ENCODE measurements around the gene SRSF10. TPM values are rescaled to one million over a fixed set of nuclear protein-coding genes. Genes with fewer than 3 reads are reported as not detected.

The SRSF10 gene
- total RNA-seq, 1 experiment from 2014 or later: 150 TPM

DNA sequence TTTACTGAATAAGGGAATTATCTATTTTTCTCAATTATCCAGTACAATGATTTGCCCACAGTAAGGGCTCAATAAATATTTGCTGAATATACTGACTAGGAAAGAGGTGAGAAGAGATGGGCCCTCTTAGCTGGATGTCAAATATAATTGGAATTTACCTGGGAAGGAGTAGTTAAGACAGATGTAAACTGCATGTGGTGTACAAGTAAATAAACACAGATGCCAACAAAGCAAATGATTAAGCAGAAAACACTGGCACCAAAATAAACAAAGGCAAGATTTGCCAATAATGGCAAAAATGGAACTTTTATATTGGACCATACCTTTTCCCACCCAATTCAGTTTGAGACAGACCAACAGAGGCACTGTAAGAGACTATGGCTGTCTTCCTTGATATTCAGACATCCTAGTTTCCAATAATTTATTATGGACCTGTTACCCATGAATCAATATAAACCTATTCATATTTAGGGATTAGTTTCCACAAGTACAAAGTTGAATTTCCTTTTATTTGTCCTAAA lies 13.1 kb downstream of the SRSF10 start:
- no peaks in the 10 kb centered on the region for H3K27me3 ChIP-seq (ENCODE audit: low read length)
- H3K4me3 ChIP-seq (ENCODE audit: low read length): no peak overlapping the region
- H3K4me2 ChIP-seq (ENCODE audit: low read depth, low read length, poor library complexity, severe bottlenecking): no peak overlapping the region
- DNase-seq: peak; percentile 40
- no peaks in the 10 kb centered on the region for H3K9me3 ChIP-seq (ENCODE audit: low read length)
- H3K4me1 ChIP-seq (ENCODE audit: low read length): peaks cover 22% of the 10 kb centered on the region
- H3K36me3 ChIP-seq (ENCODE audit: insufficient read depth, low read length): peaks cover 52% of the 10 kb centered on the region
- no peaks in the 10 kb centered on the region for H3K9me2 ChIP-seq (replicated peaks; ENCODE audit: insufficient read depth, low read length)
- no peak overlapping the region for H3K9ac ChIP-seq (ENCODE audit: low read length)
- no peak overlapping the region for H2AFZ ChIP-seq (ENCODE audit: low read length)
- no peak overlapping the region for H3K27ac ChIP-seq (ENCODE audit: low read length)
- no peaks in the 10 kb centered on the region; the same call in 1 of the 2 replicates for H3K79me2 ChIP-seq (ENCODE audit: low read length)
- 0 out of 2 replicates have a peak, but pooled peaks cover 3% of the 10 kb centered on the region for H4K20me1 ChIP-seq (ENCODE audit: insufficient read depth, low read depth, low read length)

DNA sequence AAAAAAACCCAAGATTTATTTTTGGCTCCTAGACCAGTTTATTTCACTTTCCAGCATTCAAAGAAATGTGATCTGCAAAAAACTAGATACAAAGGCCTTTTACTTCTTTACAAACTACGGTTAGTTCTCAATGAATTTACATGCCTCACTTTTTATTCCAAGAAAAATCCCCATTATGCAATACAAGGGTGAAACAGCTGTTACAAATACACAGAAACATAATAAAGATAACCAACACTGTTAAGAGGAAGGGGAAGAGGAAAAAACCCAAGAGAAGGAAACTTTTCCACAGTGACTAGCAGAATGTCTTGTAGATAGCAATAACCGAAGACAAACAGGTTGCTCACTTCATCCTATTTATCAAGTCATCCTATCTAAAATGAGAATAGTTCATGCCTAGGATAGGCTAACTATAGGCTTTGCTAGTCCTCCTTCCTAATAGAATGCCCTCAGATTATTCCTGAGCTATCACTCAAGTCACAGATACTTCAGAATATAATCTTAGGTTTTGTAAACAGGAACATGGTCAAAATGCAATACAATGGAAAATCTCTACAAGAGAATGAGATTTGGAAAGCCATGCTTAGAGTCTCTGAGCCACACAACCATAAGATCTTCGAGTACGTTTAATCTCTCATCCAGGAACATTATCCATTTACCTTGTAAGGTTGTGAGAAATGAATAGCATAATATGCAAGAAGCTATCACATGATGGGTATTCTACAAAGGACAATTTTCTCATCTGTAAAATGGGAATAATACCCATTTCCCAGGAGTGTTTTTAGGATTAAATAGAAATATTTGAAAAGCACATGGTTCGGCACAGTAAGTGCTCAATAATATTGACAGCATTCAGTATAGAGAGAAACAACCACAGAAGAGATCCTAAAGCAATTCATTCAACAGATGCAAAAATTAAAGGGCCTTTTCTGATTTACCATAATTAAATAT lies 15.1 kb downstream of the SRSF10 start:
- Histone ChIP-seq H3K27me3 (ENCODE audit: low read length) (no peaks in the 10 kb centered on the region), H3K79me2 (ENCODE audit: low read length) (peaks cover 16% of the 10 kb centered on the region), H4K20me1 (ENCODE audit: insufficient read depth, low read depth, low read length) (no peaks in the 10 kb centered on the region), H3K36me3 (ENCODE audit: insufficient read depth, low read length) (peaks cover 50% of the 10 kb centered on the region), H3K9me3 (ENCODE audit: low read length) (no peaks in the 10 kb centered on the region), H2AFZ (ENCODE audit: low read length) (no peak overlapping the region), H3K4me3 (ENCODE audit: low read length) (no peak overlapping the region), H3K9me2 (replicated peaks; ENCODE audit: insufficient read depth, low read length) (no peaks in the 10 kb centered on the region), H3K4me1 (ENCODE audit: low read length) (peaks cover 36% of the 10 kb centered on the region), H3K4me2 (ENCODE audit: low read depth, low read length, poor library complexity, severe bottlenecking) (peak overlapping the region; percentile 0), H3K9ac (ENCODE audit: low read length) (no peak overlapping the region), H3K27ac (ENCODE audit: low read length) (peak overlapping the region; percentile 63)
- DNase-seq: peak; percentile 59

DNA sequence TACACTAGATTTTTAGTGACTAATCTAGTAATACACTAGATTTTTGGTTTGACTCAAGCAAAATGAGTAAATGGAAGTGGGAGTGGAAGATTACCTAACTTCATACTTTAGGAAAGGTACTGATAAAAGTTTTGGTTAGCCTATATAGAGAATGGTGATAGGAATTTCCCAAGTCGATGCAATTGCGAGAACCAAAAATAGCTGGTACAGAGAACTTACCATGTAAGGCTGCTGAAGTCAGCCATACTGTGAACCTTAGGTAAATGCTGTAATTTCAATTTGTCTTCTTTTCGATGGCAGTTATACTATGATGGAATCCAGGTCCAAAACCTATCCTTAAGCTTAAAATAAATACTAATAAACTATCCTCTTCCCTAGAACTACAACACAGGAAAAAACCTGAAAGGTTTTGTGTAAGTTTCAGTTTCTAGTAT lies 15.9 kb downstream of the SRSF10 start:
- Histone ChIP-seq H3K36me3 (ENCODE audit: insufficient read depth, low read length) (peaks cover 50% of the 10 kb centered on the region), H2AFZ (ENCODE audit: low read length) (no peak overlapping the region), H3K79me2 (ENCODE audit: low read length) (peaks cover 20% of the 10 kb centered on the region), H3K27ac (ENCODE audit: low read length) (peak overlapping the region; percentile 63), H3K4me1 (ENCODE audit: low read length) (peaks cover 36% of the 10 kb centered on the region), H4K20me1 (ENCODE audit: insufficient read depth, low read depth, low read length) (no peaks in the 10 kb centered on the region), H3K9me3 (ENCODE audit: low read length) (no peaks in the 10 kb centered on the region), H3K27me3 (ENCODE audit: low read length) (no peaks in the 10 kb centered on the region), H3K9ac (ENCODE audit: low read length) (no peak overlapping the region), H3K9me2 (replicated peaks; ENCODE audit: insufficient read depth, low read length) (no peaks in the 10 kb centered on the region), H3K4me2 (ENCODE audit: low read depth, low read length, poor library complexity, severe bottlenecking) (peak overlapping the region; percentile 0), H3K4me3 (ENCODE audit: low read length) (no peak overlapping the region)
- peak; percentile 57 for DNase-seq

DNA sequence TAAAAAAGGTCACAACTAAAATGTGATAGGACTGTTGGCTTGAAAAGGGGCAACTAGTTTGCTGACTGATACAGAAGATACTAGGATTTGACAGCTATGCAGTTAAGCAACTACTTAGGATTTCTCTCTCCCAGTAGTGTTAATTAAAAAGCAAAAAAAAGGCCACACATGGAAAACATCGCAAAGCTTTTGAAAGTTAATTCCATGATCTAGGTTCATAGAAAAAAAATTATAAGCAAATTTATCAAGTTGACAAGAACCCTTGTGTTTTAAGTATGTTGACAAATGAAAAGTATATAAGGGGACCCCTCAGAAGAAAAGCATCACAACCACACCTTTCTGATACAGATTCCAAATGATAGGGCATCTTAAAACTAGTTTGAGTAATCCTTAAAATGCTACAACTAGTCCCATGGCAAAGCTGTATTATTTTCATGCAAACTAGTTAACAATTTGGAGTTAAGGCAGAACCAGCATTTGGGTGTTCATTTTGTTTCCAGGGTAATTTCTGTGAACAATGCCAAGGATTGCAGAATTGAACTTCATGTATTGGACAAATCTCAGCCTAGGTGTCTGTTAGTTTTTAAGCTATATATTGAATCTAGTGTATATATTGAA lies 16.4 kb downstream of the SRSF10 start:
- H3K79me2 ChIP-seq (ENCODE audit: low read length): peaks cover 20% of the 10 kb centered on the region
- H3K36me3 ChIP-seq (ENCODE audit: insufficient read depth, low read length): peaks cover 47% of the 10 kb centered on the region
- peaks cover 36% of the 10 kb centered on the region for H3K4me1 ChIP-seq (ENCODE audit: low read length)

DNA sequence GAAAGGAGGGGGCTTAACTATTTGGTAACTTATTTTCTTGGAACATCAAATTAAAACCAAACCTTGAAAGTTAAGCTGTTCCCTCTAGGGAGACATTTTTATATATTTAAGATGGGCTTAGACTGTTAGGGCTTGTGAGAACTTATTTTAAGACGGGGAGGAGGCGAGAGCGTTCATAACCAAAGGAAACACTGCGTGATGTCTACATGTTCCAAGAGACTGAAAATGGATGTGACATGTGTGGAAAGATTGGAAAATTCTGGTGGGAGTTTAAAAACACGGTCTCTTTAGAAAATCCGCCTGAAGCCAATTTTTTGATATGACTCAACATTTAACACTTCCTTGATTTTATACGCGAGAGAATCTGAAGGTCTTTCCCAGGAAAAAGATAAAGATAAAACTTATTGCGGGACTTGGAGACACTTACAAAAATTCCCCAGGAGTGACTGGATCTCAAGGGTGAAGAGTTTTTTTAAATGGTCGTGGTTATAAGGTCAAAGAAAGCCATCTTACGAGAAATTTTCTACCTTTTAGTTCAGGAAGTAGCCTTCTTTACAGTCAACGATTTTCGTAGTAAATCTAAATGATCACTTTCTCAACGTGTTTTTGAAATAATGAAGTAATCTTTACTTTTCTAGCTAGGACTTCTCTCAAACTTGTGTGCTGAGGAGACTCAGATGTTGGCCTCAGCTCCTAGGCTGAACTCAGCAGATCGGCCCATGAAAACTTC lies 19.7 kb downstream of the SRSF10 start:
- Histone ChIP-seq H3K79me2 (ENCODE audit: low read length) (peaks cover 20% of the 10 kb centered on the region), H3K9ac (ENCODE audit: low read length) (peak overlapping the region; percentile 91), H3K4me1 (ENCODE audit: low read length) (peaks cover 48% of the 10 kb centered on the region), H3K36me3 (ENCODE audit: insufficient read depth, low read length) (peaks cover 22% of the 10 kb centered on the region; the same call in 1 of the 2 replicates), H3K4me2 (ENCODE audit: low read depth, low read length, poor library complexity, severe bottlenecking) (peak overlapping the region; percentile 82), H3K27ac (ENCODE audit: low read length) (peak overlapping the region; percentile 93), H4K20me1 (ENCODE audit: insufficient read depth, low read depth, low read length) (no peaks in the 10 kb centered on the region), H3K9me3 (ENCODE audit: low read length) (no peaks in the 10 kb centered on the region), H3K4me3 (ENCODE audit: low read length) (peak overlapping the region; percentile 93), H3K27me3 (ENCODE audit: low read length) (no peaks in the 10 kb centered on the region), H3K9me2 (replicated peaks; ENCODE audit: insufficient read depth, low read length) (no peaks in the 10 kb centered on the region), H2AFZ (ENCODE audit: low read length) (no peak overlapping the region)
- DNase-seq: peak; percentile 61

More for the DNA sequence above, 16.4 kb downstream of the SRSF10 start:
- Histone ChIP-seq H3K27ac (ENCODE audit: low read length) (peak overlapping the region; percentile 63), H3K9me2 (replicated peaks; ENCODE audit: insufficient read depth, low read length) (no peaks in the 10 kb centered on the region), H3K27me3 (ENCODE audit: low read length) (no peaks in the 10 kb centered on the region), H3K9ac (ENCODE audit: low read length) (no peak overlapping the region), H2AFZ (ENCODE audit: low read length) (no peak overlapping the region), H3K9me3 (ENCODE audit: low read length) (no peaks in the 10 kb centered on the region), H4K20me1 (ENCODE audit: insufficient read depth, low read depth, low read length) (no peaks in the 10 kb centered on the region), H3K4me2 (ENCODE audit: low read depth, low read length, poor library complexity, severe bottlenecking) (peak overlapping the region; percentile 0), H3K4me3 (ENCODE audit: low read length) (no peak overlapping the region)
- DNase-seq: peak; percentile 59

DNA sequence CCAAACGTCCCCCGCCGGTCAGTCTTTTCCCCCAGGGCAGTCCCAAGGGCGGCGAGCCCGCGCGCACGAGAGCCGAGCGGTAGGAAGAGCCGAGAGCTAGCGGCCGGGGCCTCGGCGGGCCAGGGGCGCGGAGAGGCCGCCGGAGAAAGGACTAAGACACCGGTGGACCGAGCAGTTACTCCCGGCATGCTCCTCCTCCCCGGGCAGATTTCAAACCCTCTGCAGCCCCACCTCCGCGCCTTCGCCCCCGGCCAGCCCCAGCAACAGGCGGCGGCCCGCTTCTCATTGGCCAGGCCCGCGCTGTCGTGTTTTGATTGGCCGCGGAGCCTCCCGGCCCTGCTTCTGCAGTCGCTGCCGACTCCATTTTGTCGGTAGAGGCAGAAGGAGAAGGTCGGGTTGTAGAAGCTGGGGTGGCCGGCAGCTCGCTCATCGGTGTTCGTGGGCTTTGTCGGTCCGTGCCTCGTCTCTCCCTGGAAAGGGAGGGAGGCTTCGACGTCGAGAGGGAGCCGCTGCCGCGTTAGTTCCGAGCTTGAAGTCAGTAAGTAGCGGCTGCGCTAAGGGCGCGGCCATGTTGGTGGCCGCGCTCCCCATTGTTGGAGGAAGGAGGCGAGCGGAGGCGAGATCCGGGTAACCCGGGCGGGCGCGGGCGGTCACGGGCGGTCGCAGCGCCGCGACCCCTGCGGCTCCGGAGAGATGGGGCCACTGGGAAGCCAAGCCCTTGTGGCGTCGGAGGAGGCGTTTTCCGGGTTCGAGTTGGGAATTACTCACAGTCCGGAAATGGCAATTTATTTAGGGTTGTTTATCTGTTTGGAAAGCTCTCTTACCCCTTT lies 20.5 kb downstream of the SRSF10 start, which contains the start of gene PNRC2:
Gene PNRC2 (plus strand): TSS at position 368 of the 830 bp plus-strand sequence. CDS start 1,630 bp downstream, outside the sequence.
- DNase-seq: peak; percentile 98
- H3K27ac ChIP-seq (ENCODE audit: low read length): peak within 1 kb of the TSS; percentile 93
- H3K36me3 ChIP-seq (ENCODE audit: insufficient read depth, low read length): peaks cover 20% of the 10 kb centered on the region; the same call in 1 of the 2 replicates
- no peak within 1 kb of the TSS; the same call in 1 of the 2 replicates for H2AFZ ChIP-seq (ENCODE audit: low read length)
- H3K4me2 ChIP-seq (ENCODE audit: low read depth, low read length, poor library complexity, severe bottlenecking): peak within 1 kb of the TSS; percentile 82
- no peaks in the 10 kb centered on the region for H3K27me3 ChIP-seq (ENCODE audit: low read length)
- no peaks in the 10 kb centered on the region for H3K9me3 ChIP-seq (ENCODE audit: low read length)
- peak within 1 kb of the TSS; percentile 91 for H3K9ac ChIP-seq (ENCODE audit: low read length)
- peaks cover 48% of the 10 kb centered on the region for H3K4me1 ChIP-seq (ENCODE audit: low read length)
- peaks cover 20% of the 10 kb centered on the region for H3K79me2 ChIP-seq (ENCODE audit: low read length)
- no peaks in the 10 kb centered on the region for H4K20me1 ChIP-seq (ENCODE audit: insufficient read depth, low read depth, low read length)
- no peaks in the 10 kb centered on the region for H3K9me2 ChIP-seq (replicated peaks; ENCODE audit: insufficient read depth, low read length)
- peak within 1 kb of the TSS; percentile 93 for H3K4me3 ChIP-seq (ENCODE audit: low read length)

DNA sequence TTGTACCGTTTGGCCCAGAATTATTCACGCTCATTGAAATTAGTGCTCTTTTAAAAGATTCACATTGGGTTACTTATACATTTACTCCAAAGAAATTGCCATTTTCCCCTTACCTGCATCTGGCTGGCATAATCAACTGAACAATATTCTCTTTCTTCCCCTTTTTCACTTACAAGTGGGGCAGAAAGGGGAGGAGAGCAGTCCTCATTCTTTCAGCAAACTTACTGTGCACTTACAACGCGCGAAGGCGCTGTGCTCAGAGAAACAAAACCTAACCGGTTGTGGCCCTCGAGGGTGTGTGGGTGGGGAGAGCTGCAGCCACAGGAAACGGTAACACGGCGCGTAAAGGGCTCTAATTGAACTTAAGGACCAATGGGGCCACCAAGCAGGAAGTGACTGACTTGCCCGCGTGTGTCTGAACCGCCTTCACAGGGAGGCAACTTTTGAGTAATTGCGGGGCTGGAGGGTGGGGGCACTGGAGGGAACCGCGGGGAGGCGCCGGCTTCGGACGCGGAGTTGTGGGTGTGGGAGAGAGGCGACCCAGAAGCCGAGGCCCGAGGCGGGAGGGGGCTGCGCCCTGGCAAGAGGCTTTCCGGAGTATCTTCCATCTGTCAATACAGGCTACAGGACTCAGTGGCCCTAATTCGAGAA lies 21.2 kb downstream of the SRSF10 start:
- Histone ChIP-seq H3K79me2 (ENCODE audit: low read length) (peaks cover 20% of the 10 kb centered on the region), H3K9me3 (ENCODE audit: low read length) (no peaks in the 10 kb centered on the region), H3K9ac (ENCODE audit: low read length) (peak overlapping the region; percentile 91), H3K9me2 (replicated peaks; ENCODE audit: insufficient read depth, low read length) (no peaks in the 10 kb centered on the region), H4K20me1 (ENCODE audit: insufficient read depth, low read depth, low read length) (no peaks in the 10 kb centered on the region), H3K4me1 (ENCODE audit: low read length) (peaks cover 41% of the 10 kb centered on the region), H2AFZ (ENCODE audit: low read length) (no peak overlapping the region; the same call in 1 of the 2 replicates), H3K4me3 (ENCODE audit: low read length) (peak overlapping the region; percentile 93), H3K27ac (ENCODE audit: low read length) (peak overlapping the region; percentile 93), H3K27me3 (ENCODE audit: low read length) (no peaks in the 10 kb centered on the region), H3K4me2 (ENCODE audit: low read depth, low read length, poor library complexity, severe bottlenecking) (peak overlapping the region; percentile 69), H3K36me3 (ENCODE audit: insufficient read depth, low read length) (peaks cover 17% of the 10 kb centered on the region; the same call in 1 of the 2 replicates)
- peak; percentile 99 for DNase-seq

All from Karpas-422 (cell line).